ENCODE measurements around the gene NRXN3. TPM values are rescaled to one million over a fixed set of nuclear protein-coding genes. Genes with fewer than 3 reads are reported as not detected.

NRXN3 gene
- total RNA-seq, 1 donor from 2014 or later, result under 0.01 TPM

- DNase-seq (ENCODE audit: low read depth in 2 of 2), result no peak
Measured at GRCh38 chr14:79601579-79601978, 1431.4 kb downstream of the NRXN3 start.

GRCh38 chr14:79602045-79602444 is 1431.9 kb downstream of the NRXN3 start:
- DNase-seq (ENCODE audit: low read depth in 2 of 2), result no peak

DNA sequence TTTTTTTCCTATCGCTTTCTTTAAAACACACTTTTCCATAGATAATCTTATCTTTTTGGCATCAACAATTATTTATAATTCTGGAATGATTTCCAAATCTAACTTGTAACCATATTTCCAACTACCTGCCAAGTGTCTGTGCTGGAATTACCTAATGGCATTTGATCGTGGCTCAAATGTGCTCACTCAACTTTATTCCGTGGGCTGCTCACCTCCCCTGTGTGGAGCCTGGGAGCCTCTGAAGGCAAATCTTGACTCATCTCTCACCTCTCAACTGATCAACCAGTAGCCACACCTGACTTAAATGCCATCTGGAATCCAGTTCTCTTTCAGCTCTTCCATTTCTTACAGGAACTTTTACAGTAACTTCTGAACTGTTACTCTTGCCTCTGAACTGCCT is 1432.6 kb downstream of the NRXN3 start:
- DNase-seq (ENCODE audit: low read depth in 2 of 2), result no peak

DNA sequence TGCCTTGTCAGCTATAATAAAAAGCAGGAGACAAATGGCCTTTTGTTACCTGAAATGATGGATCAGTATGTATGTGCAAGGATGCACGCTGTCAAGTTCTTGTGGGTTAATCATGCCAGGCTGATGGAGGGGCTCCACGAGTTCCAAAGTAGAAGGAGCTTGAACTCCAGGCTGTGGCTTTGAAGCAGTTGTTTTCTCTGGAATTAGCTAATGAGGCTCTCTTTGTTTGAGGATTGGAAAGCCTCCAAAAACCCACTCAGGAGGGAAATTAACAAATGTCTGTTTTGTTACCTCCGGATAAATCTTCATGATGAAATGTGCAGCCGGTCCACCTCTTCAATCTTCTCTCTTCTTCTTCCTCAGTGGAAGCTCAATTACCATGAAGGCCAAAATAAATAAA is 1435.7 kb downstream of the NRXN3 start:
- DNase-seq (ENCODE audit: low read depth in 2 of 2), result peak in 1 of 2 donors; percentile 15

- no peak for DNase-seq (ENCODE audit: low read depth in 2 of 2)
Measured at GRCh38 chr14:79608446-79608845, 1438.3 kb downstream of the NRXN3 start.

- no peak for DNase-seq (ENCODE audit: low read depth in 2 of 2)
Measured at GRCh38 chr14:79613625-79614024, 1443.5 kb downstream of the NRXN3 start.

DNA sequence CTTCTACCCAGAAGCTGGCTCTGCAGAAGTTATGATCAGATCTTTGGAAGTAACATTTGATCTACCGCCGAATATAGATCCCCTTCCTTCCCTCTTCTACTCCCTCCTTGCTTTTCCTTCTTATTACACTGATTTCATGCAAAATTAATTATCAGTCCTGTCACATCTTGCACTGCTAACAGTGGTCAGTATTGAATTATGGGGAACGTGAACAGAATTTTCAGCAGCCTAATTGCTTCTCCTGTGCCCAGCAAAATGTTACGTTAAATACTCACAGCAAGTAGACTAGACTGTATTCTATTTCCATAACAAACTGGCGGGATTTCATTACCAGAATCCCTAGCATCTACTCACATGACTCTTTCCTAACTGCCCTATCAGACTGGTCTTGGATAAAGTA is 1444.3 kb downstream of the NRXN3 start:
- DNase-seq (ENCODE audit: low read depth in 2 of 2), result no peak

DNA sequence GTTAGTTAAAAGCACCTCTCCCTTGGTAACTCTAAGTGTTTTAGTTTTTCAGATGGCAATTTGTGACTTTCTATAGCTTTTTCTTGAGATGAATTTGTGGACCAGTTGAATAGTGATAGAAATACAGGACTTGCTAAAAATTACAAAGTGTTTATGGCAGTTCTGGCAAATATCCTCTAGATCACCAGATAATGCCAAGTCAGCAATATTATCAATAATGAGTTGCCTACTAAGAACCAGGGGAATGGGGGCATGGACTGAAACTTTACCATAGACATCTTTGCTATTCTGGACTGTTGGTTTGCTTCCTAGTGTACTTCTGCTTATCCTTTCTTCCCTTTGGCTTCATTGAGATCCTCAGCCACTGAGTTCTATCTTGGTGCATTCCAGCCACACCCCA is 1456.9 kb downstream of the NRXN3 start:
- no peak for DNase-seq (ENCODE audit: low read depth in 2 of 2)

GRCh38 chr14:79629411-79630287 is 1459.5 kb downstream of the NRXN3 start:
- no peak for DNase-seq (ENCODE audit: low read depth in 2 of 2)

DNA sequence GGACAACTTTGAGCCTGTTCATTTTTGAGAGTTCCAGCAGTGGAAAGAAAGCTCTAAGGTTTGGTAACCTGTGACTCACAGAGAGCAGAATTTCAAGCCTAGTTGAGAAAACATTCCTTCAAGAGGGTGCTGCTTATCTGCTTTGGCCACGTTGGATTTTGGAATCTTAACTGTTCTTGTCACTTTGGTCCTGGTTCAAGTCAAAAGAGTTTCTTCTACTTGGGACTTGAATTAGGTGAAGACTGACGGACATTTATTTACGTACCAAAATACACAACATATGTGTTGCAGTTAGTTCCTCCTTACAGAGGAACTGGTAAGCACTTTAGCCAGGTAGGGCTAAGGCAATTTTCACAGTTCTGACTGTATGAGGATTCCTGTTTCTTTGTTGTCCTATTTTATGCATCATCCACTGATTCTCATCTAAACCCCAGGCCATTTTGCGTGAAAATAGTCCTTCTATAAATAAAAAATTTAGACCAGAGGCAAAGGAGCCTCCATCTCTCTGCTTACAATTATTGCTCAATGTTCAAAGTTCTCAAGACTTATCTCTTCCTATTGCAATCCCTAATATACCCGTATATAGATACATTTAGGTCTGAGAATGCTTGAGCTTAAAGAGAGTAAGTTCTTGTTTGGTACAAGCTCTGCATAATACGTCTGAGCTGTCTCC is 1460.3 kb downstream of the NRXN3 start:
- no peak for DNase-seq (ENCODE audit: low read depth in 2 of 2)

DNA sequence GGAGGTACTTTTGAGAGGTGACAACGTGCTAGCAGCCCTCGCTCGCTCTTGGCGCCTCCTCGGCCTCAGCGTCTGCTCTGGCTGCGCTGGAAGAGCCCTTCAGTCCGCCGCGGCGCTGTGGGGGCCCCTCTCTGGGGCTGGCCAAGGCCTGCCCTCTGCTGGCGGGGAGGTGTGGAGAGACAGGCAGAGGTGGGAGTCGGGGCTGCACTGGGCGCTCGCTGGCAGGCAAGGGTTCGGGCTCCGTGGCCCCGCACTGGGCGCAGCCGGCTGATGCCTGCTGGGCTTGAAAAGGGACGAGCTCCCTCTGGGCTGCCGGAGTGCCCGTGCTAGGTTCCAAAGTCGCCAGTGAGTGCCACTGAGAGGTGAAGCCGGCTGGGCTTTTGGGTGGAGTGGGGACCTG is 1461.1 kb downstream of the NRXN3 start:
- no peak for DNase-seq (ENCODE audit: low read depth in 2 of 2)

DNA sequence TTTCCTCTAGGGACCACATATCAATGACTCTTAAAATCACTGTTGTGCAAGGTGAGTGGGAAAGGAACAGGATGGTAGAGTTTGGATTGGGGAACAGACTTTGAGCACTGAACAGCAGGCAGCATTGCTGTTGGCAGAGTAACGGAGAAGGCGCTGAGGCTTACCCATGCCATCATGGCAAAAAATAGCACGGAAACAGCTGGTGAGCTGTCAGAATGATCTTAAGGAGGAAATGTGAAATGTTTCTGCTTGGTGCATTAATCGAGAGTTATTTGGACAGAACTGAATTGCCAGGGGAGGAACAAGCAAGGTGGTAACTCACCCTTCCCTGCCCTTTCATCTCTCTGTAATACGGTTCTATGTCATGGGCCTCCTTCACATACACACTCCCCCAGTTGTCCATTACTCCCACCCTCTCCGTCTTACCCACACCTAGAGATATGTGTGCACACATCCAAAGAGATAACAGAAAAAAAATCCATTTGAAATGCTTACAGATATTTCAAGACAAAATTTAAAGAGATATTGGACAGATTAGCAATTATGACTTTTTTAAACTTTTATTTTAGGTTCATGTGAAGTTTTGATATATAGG is 1468.6 kb downstream of the NRXN3 start:
- DNase-seq (ENCODE audit: low read depth in 2 of 2), result peak in 1 of 2 donors; percentile 10

DNA sequence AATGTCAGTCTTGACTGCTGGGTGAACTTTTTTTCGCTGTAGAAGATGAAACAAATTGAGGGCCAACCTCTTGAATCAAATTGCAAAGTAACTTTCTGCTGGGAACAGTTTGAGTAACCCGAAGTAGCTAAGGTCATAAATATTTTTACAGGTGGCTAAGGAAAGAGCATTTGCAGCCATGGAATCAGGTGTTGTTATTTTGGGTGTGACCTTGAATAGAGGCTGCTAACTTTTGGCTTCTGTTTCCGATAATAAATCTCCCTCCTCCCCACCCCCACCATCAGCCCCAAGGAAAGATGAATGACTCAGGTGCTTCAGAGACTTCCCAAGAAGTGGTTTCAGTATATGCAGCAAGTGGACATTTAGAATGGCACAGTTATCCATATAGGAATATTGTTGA is 1469.4 kb downstream of the NRXN3 start:
- no peak for DNase-seq (ENCODE audit: low read depth in 2 of 2)

GRCh38 chr14:79641371-79641770 is 1471.2 kb downstream of the NRXN3 start:
- no peak for DNase-seq (ENCODE audit: low read depth in 2 of 2)

- DNase-seq (ENCODE audit: low read depth in 2 of 2), result no peak
Measured at GRCh38 chr14:79643132-79643531, 1473.0 kb downstream of the NRXN3 start.

GRCh38 chr14:79645753-79646362 is 1475.7 kb downstream of the NRXN3 start:
- DNase-seq (ENCODE audit: low read depth in 2 of 2), result no peak

- DNase-seq (ENCODE audit: low read depth in 2 of 2), result no peak
Measured at GRCh38 chr14:79649856-79650255, 1479.7 kb downstream of the NRXN3 start.

DNA sequence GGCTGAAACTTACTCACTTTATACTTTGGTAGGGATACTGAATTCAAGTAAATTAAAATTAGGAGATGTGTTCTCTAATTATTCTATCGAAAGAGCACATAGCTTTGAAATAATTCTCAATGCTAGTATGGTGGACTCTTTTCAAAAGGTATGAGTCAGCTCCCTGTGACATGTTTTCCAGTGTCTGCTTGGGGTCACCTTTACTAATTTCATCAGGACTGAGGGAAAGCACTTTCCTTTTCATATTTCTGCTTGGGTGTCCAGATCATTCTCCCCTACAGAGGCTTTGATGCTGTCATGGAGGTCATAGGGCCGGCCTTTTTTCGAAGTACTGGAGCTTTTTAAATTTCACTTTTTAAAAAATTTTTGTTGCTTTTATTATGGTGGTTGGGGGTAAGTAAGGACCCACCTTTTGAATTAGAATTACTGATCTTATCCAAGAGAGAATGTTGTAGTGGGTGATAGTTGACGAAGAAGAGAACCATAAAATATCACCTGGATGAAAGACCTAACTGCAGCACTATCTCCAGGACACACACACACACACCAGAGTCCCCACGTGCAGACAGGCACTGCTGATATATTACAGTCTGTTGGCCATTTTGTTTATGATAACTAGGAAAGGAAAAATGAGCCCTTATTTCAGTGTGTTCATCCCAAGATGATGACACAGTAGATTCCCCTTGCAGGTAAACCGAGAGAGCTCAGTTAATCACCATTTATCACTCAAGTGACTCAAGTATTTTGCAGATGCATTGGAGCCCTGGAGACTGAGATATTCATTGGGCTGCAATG is 1482.5 kb downstream of the NRXN3 start:
- no peak for DNase-seq (ENCODE audit: low read depth in 2 of 2)

GRCh38 chr14:79656056-79656455 is 1485.9 kb downstream of the NRXN3 start:
- no peak for DNase-seq (ENCODE audit: low read depth in 2 of 2)

- no peak for DNase-seq (ENCODE audit: low read depth in 2 of 2)
Measured at GRCh38 chr14:79656496-79656895, 1486.3 kb downstream of the NRXN3 start.

GRCh38 chr14:79658221-79658620 is 1488.0 kb downstream of the NRXN3 start:
- no peak for DNase-seq (ENCODE audit: low read depth in 2 of 2)

Data from dermis microvascular lymphatic vessel endothelial cell (primary cell).